Suprapubic skin (tissue), 3 donors: ENCODE data around the gene MEIOSIN.
"Not testable (repeated sequence)": the region's sequence is repeated elsewhere in the genome, so short reads cannot be mapped to it uniquely, and the experiment has no call there.

Experiments used
- POLR2A ChIP-seq, 2 donors: fragments of 450-650 bp; IDR thresholded peaks; one replicate each; pipeline ENCODE4 v1.6.1; 2017; ENCODE audit warnings: antibody characterized with exemption in 2 of 2, mild to moderate bottlenecking in 2 of 2, moderate library complexity in 2 of 2
- TF ChIP-seq, protein P1 (sequence below), 2 donors: fragments of 200-600 bp in 1 of 2; fragments of 450-650 bp in 1 of 2; sonication (generic) in 1 of 2; IDR thresholded peaks; one replicate each; pipeline ENCODE4 v1.5.1; 2016 to 2019; ENCODE audit warnings: antibody characterized with exemption in 2 of 2, mild to moderate bottlenecking in 1 of 2, moderate library complexity in 1 of 2

DNA sequence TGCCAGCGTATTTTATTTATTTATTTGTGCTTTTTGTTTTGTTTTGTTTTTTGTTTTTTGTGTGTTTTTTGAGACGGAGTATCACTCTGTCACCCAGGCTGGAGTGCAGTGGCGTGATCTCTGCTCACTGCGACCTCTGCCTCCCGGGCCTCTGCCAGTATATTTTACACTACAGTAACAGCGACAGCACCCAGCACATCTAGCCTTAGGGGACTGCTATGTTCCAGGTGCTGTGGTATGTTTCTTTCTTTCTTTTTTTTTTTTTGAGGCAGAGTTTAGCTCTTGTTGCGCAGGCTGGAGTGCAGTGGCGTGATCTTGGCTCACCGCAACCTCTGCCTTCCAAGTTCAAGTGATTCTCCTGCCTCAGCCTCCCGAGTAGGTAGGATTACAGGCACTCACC lies 18.2 kb downstream of the MEIOSIN start:
- TF ChIP-seq, protein P1, sequence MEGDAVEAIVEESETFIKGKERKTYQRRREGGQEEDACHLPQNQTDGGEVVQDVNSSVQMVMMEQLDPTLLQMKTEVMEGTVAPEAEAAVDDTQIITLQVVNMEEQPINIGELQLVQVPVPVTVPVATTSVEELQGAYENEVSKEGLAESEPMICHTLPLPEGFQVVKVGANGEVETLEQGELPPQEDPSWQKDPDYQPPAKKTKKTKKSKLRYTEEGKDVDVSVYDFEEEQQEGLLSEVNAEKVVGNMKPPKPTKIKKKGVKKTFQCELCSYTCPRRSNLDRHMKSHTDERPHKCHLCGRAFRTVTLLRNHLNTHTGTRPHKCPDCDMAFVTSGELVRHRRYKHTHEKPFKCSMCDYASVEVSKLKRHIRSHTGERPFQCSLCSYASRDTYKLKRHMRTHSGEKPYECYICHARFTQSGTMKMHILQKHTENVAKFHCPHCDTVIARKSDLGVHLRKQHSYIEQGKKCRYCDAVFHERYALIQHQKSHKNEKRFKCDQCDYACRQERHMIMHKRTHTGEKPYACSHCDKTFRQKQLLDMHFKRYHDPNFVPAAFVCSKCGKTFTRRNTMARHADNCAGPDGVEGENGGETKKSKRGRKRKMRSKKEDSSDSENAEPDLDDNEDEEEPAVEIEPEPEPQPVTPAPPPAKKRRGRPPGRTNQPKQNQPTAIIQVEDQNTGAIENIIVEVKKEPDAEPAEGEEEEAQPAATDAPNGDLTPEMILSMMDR (IDR thresholded peaks at IDR 0.05): not testable (repeated sequence)
- TF ChIP-seq POLR2A (IDR thresholded peaks at IDR 0.05): not testable (repeated sequence)
